Measurements from ENCODE around the gene SPSB3.

GRCh38 chr16:1752853-1753252, 29.5 kb downstream of the SPSB3 start:
- no peak for TF ChIP-seq PATZ1 (CRISPR knock-in tag; IDR thresholded peaks at IDR 0.05; ENCODE audit: borderline replicate concordance)
- TF ChIP-seq TOX (CRISPR knock-in tag; IDR thresholded peaks at IDR 0.05; ENCODE audit: borderline replicate concordance), result no peak
- no peak for TF ChIP-seq CSRNP3 (CRISPR knock-in tag; IDR thresholded peaks at IDR 0.05)
- no peak for TF ChIP-seq ZFP30 (CRISPR knock-in tag; IDR thresholded peaks at IDR 0.05)
- TF ChIP-seq RARB (CRISPR knock-in tag; IDR thresholded peaks at IDR 0.05), result no peak

Measured in SK-N-SH treated with all-trans-retinoic acid at 6 μM for 48 hours (cell line).